Loucy (cell line): ENCODE measurements around the gene CCDC93.

Source experiments
- H2AFZ ChIP-seq: fragments of 200-600 bp; sonication (generic); 2 replicates; pipeline ENCODE4 v1.6.0; 2016; ENCODE audit warnings: antibody characterized with exemption, mild to moderate bottlenecking, low read length, moderate library complexity
- H3F3A ChIP-seq: fragments of 200-600 bp; 2 replicates; pipeline ENCODE4 v1.6.0; 2016; ENCODE audit warnings: antibody characterized with exemption, low read depth, mild to moderate bottlenecking
- H3K27me3 ChIP-seq: fragments of 200-600 bp; sonication (generic); 2 replicates; pipeline ENCODE4 v1.6.1; 2014; ENCODE audit warnings: low read length, mild to moderate bottlenecking; ENCODE audit not compliant: insufficient read depth, poor library complexity, severe bottlenecking
- H3K36me3 ChIP-seq: fragments of 200-600 bp; sonication (generic); 2 replicates; pipeline ENCODE4 v1.6.1; 2016; ENCODE audit warnings: low read length; ENCODE audit not compliant: insufficient read depth
- H3K4me1 ChIP-seq: fragments of 200-600 bp; sonication (generic); 2 replicates; pipeline ENCODE4 v1.5.1; 2014; ENCODE audit warnings: low read length, mild to moderate bottlenecking; ENCODE audit not compliant: insufficient read depth, poor library complexity, severe bottlenecking
- H3K4me2 ChIP-seq: fragments of 200-600 bp; sonication (generic); 2 replicates; pipeline ENCODE4 v1.6.0; 2014; ENCODE audit warnings: antibody characterized with exemption, low read length, low read depth, mild to moderate bottlenecking; ENCODE audit not compliant: poor library complexity, severe bottlenecking
- H3K4me3 ChIP-seq: fragments of 200-600 bp; sonication (generic); 2 replicates; pipeline ENCODE4 v1.5.1; 2014; ENCODE audit warnings: low read length, mild to moderate bottlenecking, mixed read lengths; ENCODE audit not compliant: poor library complexity, severe bottlenecking
- H3K79me2 ChIP-seq: fragments of 200-600 bp; sonication (generic); 2 replicates; pipeline ENCODE4 v1.6.1; 2014; ENCODE audit warnings: low read length; ENCODE audit not compliant: insufficient read depth
- H3K9ac ChIP-seq: fragments of 200-600 bp; sonication (generic); 2 replicates; pipeline ENCODE4 v1.6.0; 2014; ENCODE audit warnings: mild to moderate bottlenecking, low read depth, low read length, moderate library complexity; ENCODE audit not compliant: poor library complexity, severe bottlenecking
- H3K9me2 ChIP-seq: fragments of 200-600 bp; sonication (generic); replicated peaks from 2 replicates; pipeline ENCODE4 v1.6.1; 2016; ENCODE audit warnings: low read depth, low read length, mixed read lengths
- H3K9me3 ChIP-seq: fragments of 200-600 bp; sonication (generic); 2 replicates; pipeline ENCODE4 v1.6.1; 2014; ENCODE audit warnings: mild to moderate bottlenecking, antibody characterized with exemption, low read length, low read depth; ENCODE audit not compliant: insufficient read depth
- H4K20me1 ChIP-seq: fragments of 200-600 bp; sonication (generic); 2 replicates; pipeline ENCODE4 v1.6.0; 2014; ENCODE audit warnings: antibody characterized with exemption, low read length, mild to moderate bottlenecking; ENCODE audit not compliant: insufficient read depth, poor library complexity, severe bottlenecking
- EZH2phosphoT487 ChIP-seq: fragments of 200-600 bp; IDR thresholded peaks from 2 replicates; pipeline ENCODE4 v1.6.1; 2018; ENCODE audit warnings: antibody characterized with exemption, mild to moderate bottlenecking, moderate library complexity, borderline replicate concordance
- TF ChIP-seq, protein P1 (sequence below): fragments of 200-600 bp; sonication (generic); conservative IDR thresholded peaks from 2 replicates; pipeline ENCODE4 v1.5.1; 2014; ENCODE audit warnings: mild to moderate bottlenecking, antibody characterized with exemption, low read length

Gene CCDC93

DNA sequence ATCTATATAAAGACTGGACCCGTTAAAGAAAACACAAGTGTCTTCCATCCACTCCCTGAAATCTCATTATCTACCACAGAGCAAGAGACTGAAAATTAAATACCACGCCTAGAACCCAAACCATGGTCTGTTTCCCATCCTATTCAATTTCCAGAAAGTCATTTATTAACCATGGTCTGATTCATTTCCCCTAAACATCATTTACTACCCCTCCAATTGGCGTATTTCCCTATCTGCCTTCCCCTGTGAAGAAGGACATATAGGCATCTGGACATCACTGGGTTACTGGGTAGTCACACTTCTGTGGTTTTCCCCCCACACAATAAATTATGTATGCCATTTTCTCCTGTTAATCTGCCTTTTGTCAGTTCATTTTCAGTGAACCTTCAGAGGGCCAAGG, 30.8 kb downstream of the CCDC93 start:
- peaks cover 78% of the 10 kb centered on the region for H3K36me3 ChIP-seq
- TF ChIP-seq, protein P1, sequence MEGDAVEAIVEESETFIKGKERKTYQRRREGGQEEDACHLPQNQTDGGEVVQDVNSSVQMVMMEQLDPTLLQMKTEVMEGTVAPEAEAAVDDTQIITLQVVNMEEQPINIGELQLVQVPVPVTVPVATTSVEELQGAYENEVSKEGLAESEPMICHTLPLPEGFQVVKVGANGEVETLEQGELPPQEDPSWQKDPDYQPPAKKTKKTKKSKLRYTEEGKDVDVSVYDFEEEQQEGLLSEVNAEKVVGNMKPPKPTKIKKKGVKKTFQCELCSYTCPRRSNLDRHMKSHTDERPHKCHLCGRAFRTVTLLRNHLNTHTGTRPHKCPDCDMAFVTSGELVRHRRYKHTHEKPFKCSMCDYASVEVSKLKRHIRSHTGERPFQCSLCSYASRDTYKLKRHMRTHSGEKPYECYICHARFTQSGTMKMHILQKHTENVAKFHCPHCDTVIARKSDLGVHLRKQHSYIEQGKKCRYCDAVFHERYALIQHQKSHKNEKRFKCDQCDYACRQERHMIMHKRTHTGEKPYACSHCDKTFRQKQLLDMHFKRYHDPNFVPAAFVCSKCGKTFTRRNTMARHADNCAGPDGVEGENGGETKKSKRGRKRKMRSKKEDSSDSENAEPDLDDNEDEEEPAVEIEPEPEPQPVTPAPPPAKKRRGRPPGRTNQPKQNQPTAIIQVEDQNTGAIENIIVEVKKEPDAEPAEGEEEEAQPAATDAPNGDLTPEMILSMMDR = no peak
- TF ChIP-seq EZH2phosphoT487 = no peak
- H3K4me2 ChIP-seq = no peak overlapping the region
- no peaks in the 10 kb centered on the region for H4K20me1 ChIP-seq
- peaks cover 4% of the 10 kb centered on the region; the same call in 1 of the 2 replicates for H3K79me2 ChIP-seq
- no peaks in the 10 kb centered on the region for H3F3A ChIP-seq
- no peaks in the 10 kb centered on the region for H3K4me1 ChIP-seq
- H3K9ac ChIP-seq = no peak overlapping the region
- H3K4me3 ChIP-seq = no peak overlapping the region
- H3K9me3 ChIP-seq = no peaks in the 10 kb centered on the region
- no peaks in the 10 kb centered on the region for H3K27me3 ChIP-seq
- no peaks in the 10 kb centered on the region for H3K9me2 ChIP-seq
- H2AFZ ChIP-seq = no peak overlapping the region

DNA sequence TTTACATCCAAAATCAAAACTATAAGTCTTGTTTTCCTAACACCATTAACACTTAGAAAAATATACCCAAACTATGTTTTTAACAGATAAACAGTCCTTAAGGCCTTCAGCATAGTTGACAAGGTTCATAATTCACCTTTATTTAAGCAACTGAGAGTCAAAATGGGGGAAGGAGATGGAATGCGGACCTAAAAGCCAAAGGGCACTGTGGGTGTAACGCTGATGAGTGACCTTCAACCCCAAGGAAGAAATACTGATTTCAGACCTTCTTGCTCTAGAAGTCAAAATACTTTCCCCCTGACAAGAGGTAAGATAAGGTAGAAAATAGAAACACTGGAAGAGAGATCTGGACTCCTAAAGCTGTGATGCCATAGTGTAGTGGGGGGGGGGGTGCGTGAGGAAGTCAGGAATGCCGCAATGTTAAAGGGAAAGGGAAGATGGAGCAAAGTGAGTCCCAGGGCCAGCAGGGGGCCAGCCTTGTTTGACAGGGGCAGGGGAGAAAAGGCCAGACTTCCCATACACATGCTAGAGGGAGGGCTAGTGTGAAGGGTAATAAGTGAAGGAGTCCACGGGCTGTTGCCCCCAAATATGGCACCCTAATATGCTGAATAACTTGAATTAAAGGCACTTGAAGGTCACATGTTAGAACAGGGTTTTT, 31.4 kb downstream of the CCDC93 start:
- no peaks in the 10 kb centered on the region for H3K9me2 ChIP-seq
- H3K9me3 ChIP-seq = no peaks in the 10 kb centered on the region
- H3K79me2 ChIP-seq = peaks cover 4% of the 10 kb centered on the region; the same call in 1 of the 2 replicates
- no peaks in the 10 kb centered on the region for H3F3A ChIP-seq
- no peaks in the 10 kb centered on the region for H4K20me1 ChIP-seq
- TF ChIP-seq, protein P1 = no peak
- no peak for TF ChIP-seq EZH2phosphoT487
- H3K4me3 ChIP-seq = no peak overlapping the region
- no peaks in the 10 kb centered on the region for H3K4me1 ChIP-seq
- H3K36me3 ChIP-seq = peaks cover 80% of the 10 kb centered on the region
- H2AFZ ChIP-seq = no peak overlapping the region
- no peak overlapping the region for H3K4me2 ChIP-seq
- H3K9ac ChIP-seq = no peak overlapping the region
- H3K27me3 ChIP-seq = no peaks in the 10 kb centered on the region

DNA sequence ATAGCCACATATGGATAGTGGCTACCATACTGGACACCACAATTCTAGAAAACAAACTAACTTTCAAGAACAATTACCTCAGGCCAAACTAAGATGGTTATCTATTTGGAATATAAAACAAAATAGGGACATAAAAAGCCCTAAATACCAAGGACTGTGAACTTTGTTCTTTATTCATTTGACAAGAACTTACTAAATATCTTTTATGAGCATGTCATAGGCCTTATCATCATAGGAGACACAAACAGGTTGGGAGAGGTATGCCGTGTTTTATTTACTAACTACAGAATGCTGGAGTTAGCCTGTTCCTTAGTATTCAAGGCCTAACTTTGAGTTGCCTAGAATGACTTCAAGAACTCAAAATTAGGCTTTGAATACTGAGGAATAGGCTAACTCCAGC, 32.1 kb downstream of the CCDC93 start:
- H3K4me1 ChIP-seq = no peaks in the 10 kb centered on the region
- no peaks in the 10 kb centered on the region for H3K9me2 ChIP-seq
- H3K27me3 ChIP-seq = no peaks in the 10 kb centered on the region
- no peaks in the 10 kb centered on the region for H3K9me3 ChIP-seq
- no peak overlapping the region for H3K4me2 ChIP-seq
- no peak overlapping the region for H2AFZ ChIP-seq
- no peaks in the 10 kb centered on the region for H4K20me1 ChIP-seq
- peaks cover 83% of the 10 kb centered on the region; the same call in 1 of the 2 replicates for H3K36me3 ChIP-seq
- peaks cover 4% of the 10 kb centered on the region; the same call in 1 of the 2 replicates for H3K79me2 ChIP-seq
- H3F3A ChIP-seq = no peaks in the 10 kb centered on the region
- no peak for TF ChIP-seq EZH2phosphoT487
- TF ChIP-seq, protein P1 = no peak
- H3K9ac ChIP-seq = no peak overlapping the region
- H3K4me3 ChIP-seq = no peak overlapping the region
